SU-DHL-6 (cell line): Measurements from ENCODE around the gene NOD1.

ENCODE experiments used
- H2AFZ ChIP-seq: fragments of 200-600 bp; sonication (generic); 2 replicates; pipeline ENCODE4 v1.6.1; 2014; ENCODE audit warnings: low read depth, mild to moderate bottlenecking, moderate library complexity, mixed read lengths, antibody characterized with exemption, low read length; ENCODE audit not compliant: severe bottlenecking
- H3F3A ChIP-seq: fragments of 200-600 bp; shearing (Covaris generic); 2 replicates; pipeline ENCODE4 v1.6.0; 2016; ENCODE audit warnings: antibody characterized with exemption, mild to moderate bottlenecking; ENCODE audit not compliant: insufficient read depth
- H3K27ac ChIP-seq: fragments of 200-600 bp; sonication (generic); 2 replicates; pipeline ENCODE4 v1.5.1; 2016; ENCODE audit warnings: low read depth, mild to moderate bottlenecking, low read length, moderate library complexity, mixed read lengths
- H3K27me3 ChIP-seq: fragments of 200-600 bp; sonication (generic), shearing (Covaris generic); 2 replicates; pipeline ENCODE4 v1.6.0; 2014; ENCODE audit warnings: mild to moderate bottlenecking, low read length
- H3K36me3 ChIP-seq: fragments of 200-600 bp; sonication (generic); 2 replicates; pipeline ENCODE4 v1.6.1; 2014; ENCODE audit warnings: mild to moderate bottlenecking, low read length, mixed read lengths
- H3K4me2 ChIP-seq: fragments of 300-600, 200-600 bp; shearing (Covaris generic), sonication (generic); 2 replicates; pipeline ENCODE4 v1.6.0; 2014; ENCODE audit warnings: low read length, low read depth, mild to moderate bottlenecking; ENCODE audit not compliant: poor library complexity, severe bottlenecking
- H3K4me3 ChIP-seq: fragments of 200-600 bp; sonication (generic); 2 replicates; pipeline ENCODE4 v1.5.1; 2014; ENCODE audit warnings: antibody characterized with exemption, low read length, mild to moderate bottlenecking, mixed read lengths; ENCODE audit not compliant: insufficient read depth, poor library complexity, severe bottlenecking
- H3K79me2 ChIP-seq: fragments of 200-600 bp; sonication (generic); 2 replicates; pipeline ENCODE4 v1.6.1; 2014; ENCODE audit warnings: mild to moderate bottlenecking, low read length, moderate library complexity; ENCODE audit not compliant: insufficient read depth
- H3K9ac ChIP-seq: fragments of 200-600 bp; sonication (generic); 2 replicates; pipeline ENCODE4 v1.7.0; 2014; ENCODE audit warnings: mild to moderate bottlenecking, low read length
- H3K9me2 ChIP-seq: fragments of 200-600 bp; sonication (generic); replicated peaks from 2 replicates; pipeline ENCODE4 v1.6.1; 2014; ENCODE audit warnings: low read length; ENCODE audit not compliant: insufficient read depth
- H3K9me3 ChIP-seq: fragments of 200-600 bp; sonication (generic); 2 replicates; pipeline ENCODE4 v1.6.1; 2014; ENCODE audit warnings: low read length, mixed read lengths; ENCODE audit not compliant: insufficient read depth
- H4K20me1 ChIP-seq: fragments of 200-600 bp; sonication (generic); 2 replicates; pipeline ENCODE4 v1.6.1; 2014; ENCODE audit warnings: low read depth, mild to moderate bottlenecking, antibody characterized with exemption, low read length, moderate library complexity, mixed read lengths
- EZH2phosphoT487 ChIP-seq: fragments of 200-600 bp; sonication (generic), shearing (Covaris generic); conservative IDR thresholded peaks from 2 replicates; pipeline ENCODE4 v1.6.1; 2018; ENCODE audit warnings: mild to moderate bottlenecking, antibody characterized with exemption, low read length, moderate library complexity, mixed read lengths
- TF ChIP-seq, protein P1 (sequence below): fragments of 200-600 bp; sonication (generic); IDR thresholded peaks from one replicate; pipeline ENCODE4 v1.5.1; 2017; ENCODE audit warnings: antibody characterized with exemption, mild to moderate bottlenecking, low read length, moderate library complexity; ENCODE audit not compliant: insufficient read depth, poor library complexity, severe bottlenecking

The NOD1 gene

GRCh38 chr7:30502470-30503251 lies 24.1 kb upstream of the NOD1 start:
- Histone ChIP-seq H3K9me3 (no peaks in the 10 kb centered on the region), H2AFZ (no peak overlapping the region), H3K9ac (peak overlapping the region; percentile 86), H3F3A (no peaks in the 10 kb centered on the region), H3K9me2 (no peaks in the 10 kb centered on the region), H3K27me3 (no peaks in the 10 kb centered on the region), H3K79me2 (peaks cover 51% of the 10 kb centered on the region), H3K4me3 (peak overlapping the region; percentile 67), H3K27ac (no peak overlapping the region), H4K20me1 (no peaks in the 10 kb centered on the region), H3K4me2 (peak overlapping the region; percentile 72), H3K36me3 (peaks cover 8% of the 10 kb centered on the region)
- TF ChIP-seq EZH2phosphoT487, result no peak
- TF ChIP-seq, protein P1, sequence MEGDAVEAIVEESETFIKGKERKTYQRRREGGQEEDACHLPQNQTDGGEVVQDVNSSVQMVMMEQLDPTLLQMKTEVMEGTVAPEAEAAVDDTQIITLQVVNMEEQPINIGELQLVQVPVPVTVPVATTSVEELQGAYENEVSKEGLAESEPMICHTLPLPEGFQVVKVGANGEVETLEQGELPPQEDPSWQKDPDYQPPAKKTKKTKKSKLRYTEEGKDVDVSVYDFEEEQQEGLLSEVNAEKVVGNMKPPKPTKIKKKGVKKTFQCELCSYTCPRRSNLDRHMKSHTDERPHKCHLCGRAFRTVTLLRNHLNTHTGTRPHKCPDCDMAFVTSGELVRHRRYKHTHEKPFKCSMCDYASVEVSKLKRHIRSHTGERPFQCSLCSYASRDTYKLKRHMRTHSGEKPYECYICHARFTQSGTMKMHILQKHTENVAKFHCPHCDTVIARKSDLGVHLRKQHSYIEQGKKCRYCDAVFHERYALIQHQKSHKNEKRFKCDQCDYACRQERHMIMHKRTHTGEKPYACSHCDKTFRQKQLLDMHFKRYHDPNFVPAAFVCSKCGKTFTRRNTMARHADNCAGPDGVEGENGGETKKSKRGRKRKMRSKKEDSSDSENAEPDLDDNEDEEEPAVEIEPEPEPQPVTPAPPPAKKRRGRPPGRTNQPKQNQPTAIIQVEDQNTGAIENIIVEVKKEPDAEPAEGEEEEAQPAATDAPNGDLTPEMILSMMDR, result no peak

GRCh38 chr7:30501264-30501663 lies 22.7 kb upstream of the NOD1 start:
- H3K27me3 ChIP-seq, result no peaks in the 10 kb centered on the region
- no peaks in the 10 kb centered on the region for H4K20me1 ChIP-seq
- no peak overlapping the region for H3K9ac ChIP-seq
- H3K36me3 ChIP-seq, result peaks cover 20% of the 10 kb centered on the region
- H3K9me2 ChIP-seq, result no peaks in the 10 kb centered on the region
- no peak overlapping the region for H2AFZ ChIP-seq
- H3K4me2 ChIP-seq, result peak overlapping the region; percentile 72
- H3K4me3 ChIP-seq, result no peak overlapping the region
- H3K9me3 ChIP-seq, result no peaks in the 10 kb centered on the region
- TF ChIP-seq, protein P1, result no peak
- no peak for TF ChIP-seq EZH2phosphoT487
- peaks cover 51% of the 10 kb centered on the region for H3K79me2 ChIP-seq
- H3K27ac ChIP-seq, result no peak overlapping the region
- no peaks in the 10 kb centered on the region for H3F3A ChIP-seq

- Histone ChIP-seq H3K79me2 (no peaks in the 10 kb centered on the region; the same call in 1 of the 2 replicates), H3K4me3 (no peak overlapping the region), H3K36me3 (peaks cover 21% of the 10 kb centered on the region), H3K9me3 (no peaks in the 10 kb centered on the region; the same call in 1 of the 2 replicates), H3K27me3 (no peaks in the 10 kb centered on the region), H3K9ac (no peak overlapping the region), H3K4me2 (no peak overlapping the region), H4K20me1 (no peaks in the 10 kb centered on the region), H3F3A (no peaks in the 10 kb centered on the region), H3K9me2 (no peaks in the 10 kb centered on the region), H3K27ac (no peak overlapping the region), H2AFZ (no peak overlapping the region)
- TF ChIP-seq, protein P1, result no peak
- TF ChIP-seq EZH2phosphoT487, result no peak
These were observed 14.6 kb upstream of the NOD1 start for GRCh38 chr7:30493228-30493627.
